GM18907 (cell line): Measurements from ENCODE around the gene TAS1R1.

Experiments
- ATAC-seq: cut with Tn5 transposase; IDR thresholded peaks from one replicate; pipeline ENCODE4 v1.9.1; 2021; ENCODE audit warnings: mild to moderate bottlenecking, moderate library complexity; ENCODE audit not compliant: unreplicated experiment

Gene TAS1R1

GRCh38 chr1:6554907-6555778, at the start of gene TAS1R1:
TSS of gene TAS1R1 (plus strand) at chr1:6555307. CDS start at chr1:6555374, 67 bp downstream.
- no peak for ATAC-seq

GRCh38 chr1:6505367-6506209, 49.5 kb upstream of the TAS1R1 start:
- no peak for ATAC-seq

- ATAC-seq, result no peak
These were observed 48.7 kb upstream of the TAS1R1 start for GRCh38 chr1:6506210-6507036.

- no peak for ATAC-seq
These were observed 48.1 kb upstream of the TAS1R1 start for GRCh38 chr1:6507037-6507428.

- no peak for ATAC-seq
These were observed 47.6 kb upstream of the TAS1R1 start for GRCh38 chr1:6507461-6507911.

DNA sequence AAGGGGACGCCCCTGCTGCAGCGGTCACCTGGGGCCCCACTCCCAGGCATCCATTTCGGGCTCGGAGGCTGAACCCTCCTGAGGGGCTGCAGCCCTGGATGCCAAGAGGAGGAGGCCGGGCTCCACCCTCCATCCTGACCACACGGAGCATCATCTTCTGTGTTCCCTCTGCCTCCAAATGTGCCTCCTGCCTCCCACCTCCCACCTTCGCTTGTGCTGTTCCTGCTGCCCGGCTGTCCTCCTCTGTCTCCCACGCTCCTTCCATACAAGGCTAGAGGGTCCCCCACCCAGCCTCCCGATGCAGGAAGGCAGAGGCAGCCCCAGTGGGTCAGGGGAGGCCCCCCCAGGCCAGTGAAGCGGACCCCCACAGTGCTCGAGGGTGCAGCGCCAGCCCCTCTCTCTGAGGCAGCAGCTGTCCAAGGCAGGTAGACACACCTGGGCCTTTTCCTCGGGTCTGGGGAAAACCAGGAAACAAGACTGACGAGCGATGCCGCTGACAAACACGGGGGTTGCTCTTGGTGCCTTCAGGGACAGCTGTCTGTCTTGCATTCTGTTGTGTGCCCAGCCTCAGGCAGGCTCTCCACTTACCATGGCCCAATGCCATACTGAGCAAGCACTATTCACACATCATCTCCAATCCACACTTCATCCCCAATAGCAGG, 46.8 kb upstream of the TAS1R1 start:
- ATAC-seq, result no peak

DNA sequence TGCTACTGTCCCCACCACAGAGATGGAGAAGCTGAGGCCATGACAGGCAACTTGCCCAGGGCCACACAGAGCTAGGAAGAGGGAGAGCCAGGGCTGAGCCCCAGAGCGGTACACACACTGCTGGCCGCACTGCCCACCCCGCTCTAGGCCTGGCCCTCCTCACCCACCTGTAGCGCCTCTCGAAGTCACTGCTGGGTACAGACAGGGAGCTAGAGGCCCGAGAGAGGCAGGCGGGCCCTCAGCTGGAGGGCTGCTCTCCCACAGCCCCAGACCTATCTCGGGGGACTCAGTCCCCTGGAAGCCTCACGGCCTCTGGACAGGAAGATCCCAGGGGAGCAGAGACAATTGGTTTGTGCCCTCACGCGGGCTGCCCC, 46.3 kb upstream of the TAS1R1 start:
- no peak for ATAC-seq

GRCh38 chr1:6509220-6509918, 45.7 kb upstream of the TAS1R1 start:
- no peak for ATAC-seq

GRCh38 chr1:6509919-6510291, 45.2 kb upstream of the TAS1R1 start:
- no peak for ATAC-seq

- no peak for ATAC-seq
These were observed 44.6 kb upstream of the TAS1R1 start for GRCh38 chr1:6510493-6510892.

GRCh38 chr1:6511056-6511455, 44.1 kb upstream of the TAS1R1 start:
- ATAC-seq, result no peak

DNA sequence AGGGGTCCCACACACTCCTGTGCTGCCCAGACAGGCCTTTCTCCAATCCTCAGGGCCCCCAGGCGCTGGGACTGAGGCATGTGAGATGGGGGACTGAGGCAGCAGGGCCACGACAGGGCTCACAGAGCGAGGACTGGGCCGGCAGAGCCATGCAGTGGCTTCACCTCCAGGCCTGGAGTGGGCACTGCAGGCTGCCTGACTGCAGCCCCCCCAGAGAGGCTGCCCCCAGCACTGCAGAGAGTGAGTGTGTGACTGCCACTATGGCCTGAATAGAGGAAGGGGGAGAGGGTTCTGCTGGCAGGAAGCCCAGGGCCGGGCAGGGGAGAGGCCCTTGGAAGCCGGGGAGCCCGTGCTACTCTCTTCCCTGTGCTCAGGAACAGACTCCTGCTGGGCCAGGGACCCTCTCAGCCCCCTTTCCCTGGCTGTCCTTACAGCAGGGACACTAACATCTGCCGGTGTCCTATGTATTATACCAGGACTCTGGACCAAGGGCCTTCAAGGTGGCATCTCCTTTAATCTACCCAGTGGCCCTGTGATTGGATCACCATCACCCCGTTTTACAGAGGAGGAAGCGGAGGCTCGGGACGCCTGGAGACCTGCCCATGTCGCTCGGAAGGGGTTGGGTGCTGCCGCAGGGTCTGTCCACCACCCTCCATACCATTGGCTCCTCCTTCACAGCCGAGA, 43.4 kb upstream of the TAS1R1 start:
- ATAC-seq, result no peak

- no peak for ATAC-seq
These were observed 42.7 kb upstream of the TAS1R1 start for GRCh38 chr1:6512245-6512907.

DNA sequence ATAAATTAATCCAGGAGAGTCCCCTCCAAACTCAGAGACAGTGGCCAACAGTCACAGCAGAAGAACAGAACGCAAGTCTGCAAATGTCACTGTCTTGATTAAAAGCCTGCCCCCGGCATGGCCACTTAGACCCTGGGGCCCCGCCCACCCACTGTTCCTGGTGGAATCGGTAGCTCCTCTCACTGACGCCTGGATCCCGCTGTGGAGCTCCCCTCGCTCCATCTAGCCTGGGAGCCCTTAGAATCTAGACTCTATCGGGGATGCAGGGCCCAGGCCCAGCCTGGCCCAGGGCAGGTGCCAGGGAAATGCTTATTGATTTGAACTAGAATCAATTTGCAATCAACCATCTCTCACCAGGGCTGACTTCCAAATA, 42.2 kb upstream of the TAS1R1 start:
- no peak for ATAC-seq

- ATAC-seq, result no peak
These were observed 41.7 kb upstream of the TAS1R1 start for GRCh38 chr1:6513320-6513801.

DNA sequence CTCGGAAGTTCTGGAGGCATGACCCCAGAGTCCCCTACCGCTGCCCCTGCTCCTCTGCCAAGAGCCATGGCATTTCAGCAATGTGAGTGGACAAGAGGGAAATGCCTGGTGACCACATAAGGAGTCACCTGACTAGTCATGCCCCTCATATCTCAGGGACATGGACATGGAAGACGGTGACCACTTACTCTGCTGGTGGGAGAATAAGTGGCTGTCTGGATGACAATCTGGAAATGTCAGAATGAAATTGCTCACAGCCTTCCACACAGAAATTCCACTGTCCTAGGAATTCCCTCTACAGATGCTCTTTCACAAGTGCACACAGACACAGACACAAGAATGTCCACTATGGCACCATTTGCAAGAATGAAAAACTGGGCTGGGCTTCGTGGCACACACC, 39.3 kb upstream of the TAS1R1 start:
- no peak for ATAC-seq

- no peak for ATAC-seq
These were observed 37.7 kb upstream of the TAS1R1 start for GRCh38 chr1:6517435-6517851.

DNA sequence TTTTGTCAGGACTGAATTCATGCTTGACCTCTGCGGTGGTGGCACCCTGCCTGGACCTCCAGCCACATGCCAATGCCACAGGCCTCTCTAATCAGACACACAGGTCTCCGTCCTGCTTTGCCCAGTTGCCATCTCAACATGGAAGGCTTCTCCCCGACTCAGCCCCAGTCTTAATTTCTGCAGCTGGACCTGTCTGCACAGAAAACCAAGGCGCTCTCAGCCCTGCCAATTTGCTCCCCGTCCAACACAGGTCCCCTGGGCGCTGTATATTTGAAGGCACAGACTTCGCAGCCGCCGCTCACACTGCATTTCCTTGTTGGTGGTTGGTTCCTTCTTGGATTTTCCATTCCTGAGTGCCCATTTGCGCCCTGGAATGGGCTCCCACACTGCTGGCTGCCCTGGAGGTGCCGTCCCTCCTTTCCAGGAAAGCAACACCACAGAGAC, 35.6 kb upstream of the TAS1R1 start:
- no peak for ATAC-seq
